Neural cell (in vitro differentiated cells): ENCODE data around the gene FAM227B. TPM values are rescaled to one million over a fixed set of nuclear protein-coding genes. Genes with fewer than 3 reads are reported as not detected.

Experiments
- H2AFZ ChIP-seq: fragments of 200-600, 300-800 bp; sonication (generic), shearing (Covaris generic); 2 replicates; pipeline ENCODE4 v1.6.0; 2014; ENCODE audit warnings: low read depth, mild to moderate bottlenecking, antibody characterized with exemption, low read length, moderate library complexity
- H3F3A ChIP-seq: fragments of 200-600 bp; shearing (Covaris generic); 2 replicates; pipeline ENCODE4 v1.6.1; 2016; ENCODE audit warnings: mild to moderate bottlenecking, moderate library complexity, mixed read lengths, antibody characterized with exemption, low read length; ENCODE audit not compliant: insufficient read depth, poor library complexity, severe bottlenecking
- H3K27ac ChIP-seq: fragments of 200-600, 300-800 bp; sonication (generic), shearing (Covaris generic); 2 replicates; pipeline ENCODE4 v1.5.1; 2014; ENCODE audit warnings: mild to moderate bottlenecking, low read length, moderate library complexity
- H3K27me3 ChIP-seq: fragments of 300-800, 200-600 bp; sonication (generic), shearing (Covaris generic); 2 replicates; pipeline ENCODE4 v1.6.0; 2014; ENCODE audit warnings: mild to moderate bottlenecking, low read depth, low read length, moderate library complexity; ENCODE audit not compliant: insufficient read depth
- H3K36me3 ChIP-seq: fragments of 300-800, 200-600 bp; sonication (generic), shearing (Covaris generic); 2 replicates; pipeline ENCODE4 v1.5.1; 2014; ENCODE audit warnings: mild to moderate bottlenecking, antibody characterized with exemption, low read length, moderate library complexity; ENCODE audit not compliant: insufficient read depth
- H3K4me2 ChIP-seq: fragments of 300-800, 200-600 bp; sonication (generic), shearing (Covaris generic); 2 replicates; pipeline ENCODE4 v1.6.0; 2014; ENCODE audit warnings: mild to moderate bottlenecking, low read length
- H3K4me3 ChIP-seq: fragments of 300-800, 200-600 bp; sonication (generic), shearing (Covaris generic); 2 replicates; pipeline ENCODE4 v1.5.1; 2014; ENCODE audit warnings: mild to moderate bottlenecking, low read length, moderate library complexity
- H3K79me2 ChIP-seq: fragments of 200-600 bp; shearing (Covaris generic); replicated peaks from 2 replicates; pipeline ENCODE4 v1.6.0; 2014; ENCODE audit warnings: mild to moderate bottlenecking, low read length, moderate library complexity; ENCODE audit not compliant: insufficient read depth
- H3K9ac ChIP-seq: fragments of 300-800, 200-600 bp; sonication (generic), shearing (Covaris generic); 2 replicates; pipeline ENCODE4 v1.6.1; 2016; ENCODE audit warnings: mild to moderate bottlenecking, low read length, mixed read lengths
- H3K9me2 ChIP-seq: fragments of 200-600 bp; shearing (Covaris generic); 2 replicates; pipeline ENCODE4 v1.6.1; 2016; ENCODE audit warnings: mild to moderate bottlenecking, low read length, mixed read lengths; ENCODE audit not compliant: insufficient read depth
- H3K9me3 ChIP-seq: fragments of 200-600, 300-800 bp; sonication (generic), shearing (Covaris generic); 2 replicates; pipeline ENCODE4 v1.6.1; 2016; ENCODE audit warnings: mild to moderate bottlenecking, mixed run types, low read length, moderate library complexity, mixed read lengths
- H4K20me1 ChIP-seq: fragments of 200-600 bp; shearing (Covaris generic); 2 replicates; pipeline ENCODE4 v1.6.1; 2016; ENCODE audit warnings: mild to moderate bottlenecking, mixed run types; ENCODE audit not compliant: insufficient read depth
- EP300 ChIP-seq: fragments of 450-650 bp; conservative IDR thresholded peaks from 2 replicates; pipeline ENCODE4 v1.6.1; 2014; ENCODE audit warnings: antibody characterized with exemption, mild to moderate bottlenecking, moderate library complexity; ENCODE audit not compliant: poor library complexity, severe bottlenecking
- EZH2 ChIP-seq: fragments of 200-600, 300-800 bp; shearing (Covaris generic), sonication (generic); IDR thresholded peaks from 2 replicates; pipeline ENCODE4 v1.6.1; 2014; ENCODE audit warnings: antibody characterized with exemption, low read length, borderline replicate concordance, mild to moderate bottlenecking; ENCODE audit not compliant: insufficient read depth, poor library complexity, severe bottlenecking
- MXI1 ChIP-seq: fragments of 450-650 bp; conservative IDR thresholded peaks from 2 replicates; pipeline ENCODE4 v1.6.1; 2014; ENCODE audit warnings: antibody characterized with exemption, mild to moderate bottlenecking; ENCODE audit not compliant: poor library complexity, severe bottlenecking
- POLR2AphosphoS5 ChIP-seq: IDR thresholded peaks from 2 replicates; pipeline ENCODE4 v1.6.1; 2012
- RAD21 ChIP-seq: fragments of 450-650 bp; conservative IDR thresholded peaks from 2 replicates; pipeline ENCODE4 v1.6.1; 2014; ENCODE audit warnings: antibody characterized with exemption, mild to moderate bottlenecking, moderate library complexity
- SMC3 ChIP-seq: fragments of 450-650 bp; conservative IDR thresholded peaks from 2 replicates; pipeline ENCODE4 v1.6.1; 2014; ENCODE audit warnings: antibody characterized with exemption, mild to moderate bottlenecking, moderate library complexity; ENCODE audit not compliant: poor library complexity
- TAF1 ChIP-seq: IDR thresholded peaks from 2 replicates; pipeline ENCODE4 v1.6.1; 2012; ENCODE audit warnings: low read depth
- polyA plus RNA-seq: library from polyadenylated mRNA; depleted of rRNA; stranded (reverse); fragments of >200 nt; gene quantifications from 2 replicates; pipeline ENCODE4 v1.2.3, GENCODE V29; 2014
- TF ChIP-seq, protein P1 (sequence below): fragments of 450-650 bp; IDR thresholded peaks from 2 replicates; pipeline ENCODE4 v1.5.1; 2014; ENCODE audit warnings: antibody characterized with exemption, mild to moderate bottlenecking, moderate library complexity; ENCODE audit not compliant: poor library complexity, severe bottlenecking
- TF ChIP-seq, protein P2 (sequence below): IDR thresholded peaks from 2 replicates; pipeline ENCODE4 v1.6.1; 2012; ENCODE audit warnings: borderline replicate concordance

The FAM227B gene
- polyA plus RNA-seq, 1 donor from 2014 or later = 0.88 TPM

DNA sequence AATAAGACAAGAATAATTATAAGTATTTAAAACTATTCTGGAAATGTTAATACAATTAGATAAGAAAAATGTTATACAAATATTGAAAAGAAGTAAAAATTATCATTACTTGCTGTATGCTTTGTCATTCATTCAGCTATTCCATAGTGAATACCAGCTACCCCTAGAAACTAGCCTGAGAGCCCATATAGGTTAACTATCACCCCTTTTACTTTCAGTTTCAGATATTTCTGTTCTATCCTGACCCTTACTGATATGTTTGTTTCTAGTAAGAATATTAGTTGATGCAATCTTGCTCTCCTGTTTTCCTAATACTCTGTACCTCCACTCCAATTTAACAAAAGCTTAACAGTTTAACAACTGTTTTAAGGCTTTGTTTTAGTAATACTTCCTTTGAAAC lies 31.6 kb downstream of the FAM227B start:
- Histone ChIP-seq H3K9ac (no peak overlapping the region), H3K36me3 (no peaks in the 10 kb centered on the region), H3K4me3 (no peak overlapping the region), H3K27ac (no peak overlapping the region), H3K9me2 (no peaks in the 10 kb centered on the region), H3K27me3 (no peaks in the 10 kb centered on the region), H2AFZ (no peak overlapping the region), H3K9me3 (no peaks in the 10 kb centered on the region), H3F3A (no peaks in the 10 kb centered on the region), H3K79me2 (no peaks in the 10 kb centered on the region), H3K4me2 (no peak overlapping the region), H4K20me1 (no peaks in the 10 kb centered on the region)
- TF ChIP-seq, protein P1, sequence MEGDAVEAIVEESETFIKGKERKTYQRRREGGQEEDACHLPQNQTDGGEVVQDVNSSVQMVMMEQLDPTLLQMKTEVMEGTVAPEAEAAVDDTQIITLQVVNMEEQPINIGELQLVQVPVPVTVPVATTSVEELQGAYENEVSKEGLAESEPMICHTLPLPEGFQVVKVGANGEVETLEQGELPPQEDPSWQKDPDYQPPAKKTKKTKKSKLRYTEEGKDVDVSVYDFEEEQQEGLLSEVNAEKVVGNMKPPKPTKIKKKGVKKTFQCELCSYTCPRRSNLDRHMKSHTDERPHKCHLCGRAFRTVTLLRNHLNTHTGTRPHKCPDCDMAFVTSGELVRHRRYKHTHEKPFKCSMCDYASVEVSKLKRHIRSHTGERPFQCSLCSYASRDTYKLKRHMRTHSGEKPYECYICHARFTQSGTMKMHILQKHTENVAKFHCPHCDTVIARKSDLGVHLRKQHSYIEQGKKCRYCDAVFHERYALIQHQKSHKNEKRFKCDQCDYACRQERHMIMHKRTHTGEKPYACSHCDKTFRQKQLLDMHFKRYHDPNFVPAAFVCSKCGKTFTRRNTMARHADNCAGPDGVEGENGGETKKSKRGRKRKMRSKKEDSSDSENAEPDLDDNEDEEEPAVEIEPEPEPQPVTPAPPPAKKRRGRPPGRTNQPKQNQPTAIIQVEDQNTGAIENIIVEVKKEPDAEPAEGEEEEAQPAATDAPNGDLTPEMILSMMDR = no peak
- no peak for TF ChIP-seq MXI1
- no peak for TF ChIP-seq EZH2
- no peak for TF ChIP-seq SMC3
- TF ChIP-seq, protein P2, sequence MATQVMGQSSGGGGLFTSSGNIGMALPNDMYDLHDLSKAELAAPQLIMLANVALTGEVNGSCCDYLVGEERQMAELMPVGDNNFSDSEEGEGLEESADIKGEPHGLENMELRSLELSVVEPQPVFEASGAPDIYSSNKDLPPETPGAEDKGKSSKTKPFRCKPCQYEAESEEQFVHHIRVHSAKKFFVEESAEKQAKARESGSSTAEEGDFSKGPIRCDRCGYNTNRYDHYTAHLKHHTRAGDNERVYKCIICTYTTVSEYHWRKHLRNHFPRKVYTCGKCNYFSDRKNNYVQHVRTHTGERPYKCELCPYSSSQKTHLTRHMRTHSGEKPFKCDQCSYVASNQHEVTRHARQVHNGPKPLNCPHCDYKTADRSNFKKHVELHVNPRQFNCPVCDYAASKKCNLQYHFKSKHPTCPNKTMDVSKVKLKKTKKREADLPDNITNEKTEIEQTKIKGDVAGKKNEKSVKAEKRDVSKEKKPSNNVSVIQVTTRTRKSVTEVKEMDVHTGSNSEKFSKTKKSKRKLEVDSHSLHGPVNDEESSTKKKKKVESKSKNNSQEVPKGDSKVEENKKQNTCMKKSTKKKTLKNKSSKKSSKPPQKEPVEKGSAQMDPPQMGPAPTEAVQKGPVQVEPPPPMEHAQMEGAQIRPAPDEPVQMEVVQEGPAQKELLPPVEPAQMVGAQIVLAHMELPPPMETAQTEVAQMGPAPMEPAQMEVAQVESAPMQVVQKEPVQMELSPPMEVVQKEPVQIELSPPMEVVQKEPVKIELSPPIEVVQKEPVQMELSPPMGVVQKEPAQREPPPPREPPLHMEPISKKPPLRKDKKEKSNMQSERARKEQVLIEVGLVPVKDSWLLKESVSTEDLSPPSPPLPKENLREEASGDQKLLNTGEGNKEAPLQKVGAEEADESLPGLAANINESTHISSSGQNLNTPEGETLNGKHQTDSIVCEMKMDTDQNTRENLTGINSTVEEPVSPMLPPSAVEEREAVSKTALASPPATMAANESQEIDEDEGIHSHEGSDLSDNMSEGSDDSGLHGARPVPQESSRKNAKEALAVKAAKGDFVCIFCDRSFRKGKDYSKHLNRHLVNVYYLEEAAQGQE = no peak
- no peak for TF ChIP-seq EP300
- no peak for TF ChIP-seq TAF1
- no peak for TF ChIP-seq RAD21

DNA sequence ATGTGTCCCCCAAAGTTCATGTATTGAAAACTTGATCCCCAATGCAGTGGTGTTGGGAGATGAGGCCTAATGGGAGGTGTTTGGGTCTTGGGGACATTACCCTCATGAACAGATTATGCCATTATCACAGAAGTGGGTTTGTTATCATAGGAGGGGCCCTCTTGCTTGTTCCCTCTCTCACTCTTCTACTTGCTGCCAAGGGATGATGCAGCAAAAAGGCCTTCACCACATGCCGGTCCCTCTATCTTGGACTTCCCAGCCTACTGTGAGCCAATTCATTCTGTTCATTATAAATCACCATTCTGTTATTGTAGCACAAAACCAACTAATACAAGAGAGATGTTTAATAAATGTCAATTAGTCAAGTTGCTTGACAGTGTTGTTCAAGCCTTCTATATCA lies 47.2 kb downstream of the FAM227B start:
- no peak overlapping the region for H3K4me3 ChIP-seq
- H4K20me1 ChIP-seq = no peaks in the 10 kb centered on the region
- H2AFZ ChIP-seq = no peak overlapping the region
- no peak overlapping the region for H3K4me2 ChIP-seq
- no peak overlapping the region for H3K9ac ChIP-seq
- H3K79me2 ChIP-seq = no peaks in the 10 kb centered on the region
- TF ChIP-seq, protein P1 = no peak
- TF ChIP-seq POLR2AphosphoS5 = no peak
- no peak for TF ChIP-seq EZH2
- TF ChIP-seq, protein P2 = no peak
- no peak for TF ChIP-seq RAD21
- TF ChIP-seq EP300 = no peak
- TF ChIP-seq TAF1 = no peak
- TF ChIP-seq MXI1 = no peak
- no peak for TF ChIP-seq SMC3
- H3K9me2 ChIP-seq = no peaks in the 10 kb centered on the region
- H3K27ac ChIP-seq = no peak overlapping the region
- H3K9me3 ChIP-seq = no peaks in the 10 kb centered on the region
- H3K27me3 ChIP-seq = no peaks in the 10 kb centered on the region
- H3K36me3 ChIP-seq = no peaks in the 10 kb centered on the region
- no peaks in the 10 kb centered on the region for H3F3A ChIP-seq
